HG03442 (cell line): Measurements from ENCODE around the gene PAPSS1.
"Not testable (repeated sequence)": the region's sequence is repeated elsewhere in the genome, so short reads cannot be mapped to it uniquely, and the experiment has no call there.

Experiments used
- ATAC-seq: cut with Tn5 transposase; IDR thresholded peaks from one replicate; pipeline ENCODE4 v1.9.1; 2021; ENCODE audit warnings: mild to moderate bottlenecking, moderate library complexity; ENCODE audit not compliant: unreplicated experiment

PAPSS1 gene

GRCh38 chr4:107719922-107720722 lies at the start of gene PAPSS1:
PAPSS1 (minus strand) TSS chr4:107720234; CDS start chr4:107720179, 55 bp downstream.
- peak; percentile 87 for ATAC-seq

GRCh38 chr4:107760281-107760947 lies 40.4 kb upstream of the PAPSS1 start:
- ATAC-seq = no peak

GRCh38 chr4:107757864-107758476 lies 37.9 kb upstream of the PAPSS1 start:
- no peak for ATAC-seq

- no peak for ATAC-seq
These were observed 37.2 kb upstream of the PAPSS1 start for GRCh38 chr4:107757283-107757682.

- no peak for ATAC-seq
These were observed 35.9 kb upstream of the PAPSS1 start for GRCh38 chr4:107755841-107756356.

GRCh38 chr4:107751670-107752069 lies 31.6 kb upstream of the PAPSS1 start:
- no peak for ATAC-seq

GRCh38 chr4:107747748-107748486 lies 27.9 kb upstream of the PAPSS1 start:
- ATAC-seq = no peak

GRCh38 chr4:107746161-107746560 lies 26.1 kb upstream of the PAPSS1 start:
- no peak for ATAC-seq

GRCh38 chr4:107744532-107744931 lies 24.5 kb upstream of the PAPSS1 start:
- ATAC-seq = no peak

- ATAC-seq = peak; percentile 69
These were observed 23.5 kb upstream of the PAPSS1 start for GRCh38 chr4:107743532-107743931.

- ATAC-seq = no peak
These were observed 22.8 kb upstream of the PAPSS1 start for GRCh38 chr4:107742791-107743190.

GRCh38 chr4:107742196-107742595 lies 22.2 kb upstream of the PAPSS1 start:
- ATAC-seq = no peak

- ATAC-seq = no peak
These were observed 21.1 kb upstream of the PAPSS1 start for GRCh38 chr4:107740950-107741701.

GRCh38 chr4:107740381-107740780 lies 20.3 kb upstream of the PAPSS1 start:
- no peak for ATAC-seq

- no peak for ATAC-seq
These were observed 17.4 kb upstream of the PAPSS1 start for GRCh38 chr4:107737450-107737849.

- peak; percentile 56 for ATAC-seq
These were observed 17.0 kb upstream of the PAPSS1 start for GRCh38 chr4:107736924-107737448.

- ATAC-seq = peak; percentile 74
These were observed 16.0 kb upstream of the PAPSS1 start for GRCh38 chr4:107736037-107736436.

- ATAC-seq = no peak
These were observed 14.1 kb upstream of the PAPSS1 start for GRCh38 chr4:107734120-107734519.

- no peak for ATAC-seq
These were observed 13.4 kb upstream of the PAPSS1 start for GRCh38 chr4:107733431-107733925.

GRCh38 chr4:107729050-107729449 lies 9.0 kb upstream of the PAPSS1 start:
- ATAC-seq = not testable (repeated sequence)
